ENCODE data around the gene LASP1NB.
"Not testable (repeated sequence)": the region's sequence is repeated elsewhere in the genome, so short reads cannot be mapped to it uniquely, and the experiment has no call there.

LASP1NB gene

GRCh38 chr17:38918129-38918913 lies 7.1 kb upstream of the LASP1NB start:
- no peak for DNase-seq

- no peak for DNase-seq
Observed at GRCh38 chr17:38918916-38919315, 6.5 kb upstream of the LASP1NB start.

GRCh38 chr17:38919316-38920078 lies 5.9 kb upstream of the LASP1NB start:
- DNase-seq = no peak

GRCh38 chr17:38920374-38921291 lies 4.8 kb upstream of the LASP1NB start:
- no peak for DNase-seq

GRCh38 chr17:38921756-38922411 lies 3.5 kb upstream of the LASP1NB start:
- DNase-seq = no peak

GRCh38 chr17:38922538-38923297 lies 2.7 kb upstream of the LASP1NB start:
- DNase-seq = no peak

GRCh38 chr17:38926293-38927070 lies 1.1 kb downstream of the LASP1NB start:
- peak in 1 of 5 donors; percentile 57 for DNase-seq

GRCh38 chr17:38930782-38931181 lies 5.4 kb downstream of the LASP1NB start:
- not testable (repeated sequence) for DNase-seq

- not testable (repeated sequence) for DNase-seq
Observed at GRCh38 chr17:38933962-38934361, 8.5 kb downstream of the LASP1NB start.

GRCh38 chr17:38939987-38940386 lies 14.6 kb downstream of the LASP1NB start:
- DNase-seq = no peak

- no peak for DNase-seq
Observed at GRCh38 chr17:38940404-38940803, 15.0 kb downstream of the LASP1NB start.

- no peak for DNase-seq
Observed at GRCh38 chr17:38942696-38943334, 17.4 kb downstream of the LASP1NB start.

- peak in 1 of 5 donors; percentile 44 for DNase-seq
Observed at GRCh38 chr17:38943607-38944006, 18.2 kb downstream of the LASP1NB start.

GRCh38 chr17:38947189-38947588 lies 21.8 kb downstream of the LASP1NB start:
- DNase-seq = no peak

- DNase-seq = not testable (repeated sequence)
Observed at GRCh38 chr17:38953800-38954199, 28.4 kb downstream of the LASP1NB start.

GRCh38 chr17:38958326-38958725 lies 32.9 kb downstream of the LASP1NB start:
- no peak for DNase-seq

- no peak for DNase-seq
Observed at GRCh38 chr17:38958756-38959155, 33.3 kb downstream of the LASP1NB start.

- DNase-seq = no peak
Observed at GRCh38 chr17:38959508-38959907, 34.1 kb downstream of the LASP1NB start.

GRCh38 chr17:38960402-38960801 lies 35.0 kb downstream of the LASP1NB start:
- no peak for DNase-seq

GRCh38 chr17:38961413-38961812 lies 36.0 kb downstream of the LASP1NB start:
- no peak for DNase-seq
